ENCODE results near the gene EARS2.
"Not testable (repeated sequence)": the region's sequence is repeated elsewhere in the genome, so short reads cannot be mapped to it uniquely, and the experiment has no call there.

EARS2 gene

DNA sequence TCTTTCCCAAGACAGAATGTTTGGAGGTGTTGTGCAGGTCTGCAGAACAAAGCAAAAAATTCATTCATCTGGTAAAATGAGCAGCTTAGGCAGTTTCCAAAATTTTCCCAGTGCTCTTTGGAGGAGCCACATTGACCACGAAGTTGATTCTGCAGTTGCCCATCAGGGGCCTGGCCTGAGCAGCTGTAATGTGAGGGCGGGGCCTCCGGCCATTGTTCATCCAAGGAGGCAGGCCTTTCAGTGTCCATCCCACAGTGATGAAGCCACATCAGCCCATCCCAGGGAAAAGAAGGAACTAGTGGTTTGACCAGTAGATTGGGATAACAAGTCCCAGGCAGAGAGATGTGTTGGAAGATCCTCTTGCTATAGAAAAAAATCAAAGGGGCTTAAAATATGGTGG is 10.5 kb upstream of the EARS2 start:
- no peak for DNase-seq (ENCODE audit: low spot score)

- no peak for DNase-seq (ENCODE audit: low spot score)
Observed at GRCh38 chr16:23566724-23567123, 9.6 kb upstream of the EARS2 start.

- no peak for DNase-seq (ENCODE audit: low spot score)
Observed at GRCh38 chr16:23564575-23565363, 7.6 kb upstream of the EARS2 start.

GRCh38 chr16:23563186-23563585 is 6.0 kb upstream of the EARS2 start:
- DNase-seq (ENCODE audit: low spot score): no peak

GRCh38 chr16:23562505-23562904 is 5.4 kb upstream of the EARS2 start:
- no peak for DNase-seq (ENCODE audit: low spot score)

GRCh38 chr16:23561586-23561985 is 4.4 kb upstream of the EARS2 start:
- DNase-seq (ENCODE audit: low spot score): no peak

- peak; percentile 37 for DNase-seq (ENCODE audit: low spot score)
Observed at GRCh38 chr16:23557779-23558702, 891 bp upstream of the EARS2 start.

DNA sequence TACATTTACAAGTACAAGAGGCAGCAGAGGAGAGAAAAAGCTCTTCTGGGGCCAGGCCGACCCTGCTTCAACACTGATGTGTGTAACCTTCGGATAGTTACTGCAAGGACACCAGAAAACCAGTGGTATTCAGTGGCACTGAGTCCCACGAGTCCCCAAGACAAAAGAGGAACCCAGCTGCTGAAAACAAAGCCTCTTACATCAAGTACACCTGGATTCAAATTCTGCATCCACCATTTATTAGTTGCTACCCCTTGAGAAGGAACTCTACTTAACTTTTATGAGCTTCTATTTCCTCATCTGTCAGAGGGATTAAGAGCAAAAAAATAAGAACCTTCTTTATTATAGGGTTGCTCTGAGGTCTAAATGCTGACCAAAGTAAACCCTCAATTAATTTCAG is 2.6 kb downstream of the EARS2 start:
- no peak for DNase-seq (ENCODE audit: low spot score)

DNA sequence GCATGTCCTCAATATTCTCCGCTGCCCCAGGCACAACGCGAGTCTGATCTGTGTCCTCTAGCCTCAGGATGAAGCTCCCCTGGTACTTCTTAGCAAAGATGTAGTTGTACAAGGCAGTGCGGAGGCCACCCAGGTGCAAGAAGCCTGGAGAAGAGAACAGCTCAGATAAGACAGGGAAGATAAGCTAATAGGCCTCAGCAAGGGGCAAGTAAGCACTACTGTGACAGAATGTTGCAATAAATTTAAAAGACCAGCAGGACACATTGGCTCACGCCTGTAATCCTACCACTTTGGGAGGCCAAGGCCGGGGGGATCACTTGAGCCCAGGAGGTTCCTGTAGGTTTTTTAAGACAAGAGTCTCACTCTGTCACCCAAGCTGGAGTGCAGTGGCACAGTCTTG is 5.0 kb downstream of the EARS2 start:
- DNase-seq (ENCODE audit: low spot score): no peak

GRCh38 chr16:23549938-23550337 is 7.2 kb downstream of the EARS2 start:
- no peak for DNase-seq (ENCODE audit: low spot score)

GRCh38 chr16:23544436-23544835 is 12.7 kb downstream of the EARS2 start:
- DNase-seq (ENCODE audit: low spot score): no peak

GRCh38 chr16:23540817-23541178 is 16.4 kb downstream of the EARS2 start:
- not testable (repeated sequence) for DNase-seq (ENCODE audit: low spot score)

DNA sequence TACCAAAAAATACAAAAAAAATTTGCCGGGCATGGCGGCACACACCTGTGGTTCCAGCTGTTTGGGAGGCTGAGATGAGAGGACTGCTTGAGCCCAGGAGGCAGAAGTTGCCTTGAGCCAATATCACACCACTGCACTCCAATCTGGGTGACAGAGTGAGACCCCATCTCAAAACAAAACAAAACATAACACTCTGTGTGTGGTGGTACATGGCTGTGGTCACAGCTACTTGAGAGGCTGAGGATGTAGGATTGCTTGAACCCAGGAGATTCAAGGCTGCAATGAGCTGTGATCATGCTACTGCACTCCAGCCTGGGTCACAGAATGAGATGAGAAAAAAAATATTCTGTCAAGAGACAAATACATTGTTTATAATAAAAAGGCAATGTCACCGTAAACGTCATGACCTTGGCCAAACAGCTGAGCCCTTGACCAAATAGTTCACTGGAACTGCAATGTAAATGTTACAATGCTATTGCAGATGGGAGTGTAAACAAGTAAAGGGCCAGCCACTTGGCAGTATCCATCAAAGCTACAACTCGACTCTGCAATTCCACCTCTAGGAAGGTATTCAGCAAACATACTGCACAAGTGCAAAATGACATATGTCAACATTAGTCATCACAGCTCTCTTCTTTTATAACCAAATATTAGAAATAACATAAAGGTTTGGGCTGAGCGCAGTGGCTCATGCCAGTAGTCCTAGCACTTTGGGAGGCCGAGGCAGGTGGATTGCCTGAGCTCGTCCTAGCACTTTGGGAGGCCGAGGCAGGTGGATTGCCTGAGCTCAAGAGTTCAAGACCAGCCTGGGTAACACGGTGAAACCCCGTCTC is 16.9 kb downstream of the EARS2 start:
- no peak for DNase-seq (ENCODE audit: low spot score)

- DNase-seq (ENCODE audit: low spot score): no peak
Observed at GRCh38 chr16:23538919-23539278, 18.3 kb downstream of the EARS2 start.

DNA sequence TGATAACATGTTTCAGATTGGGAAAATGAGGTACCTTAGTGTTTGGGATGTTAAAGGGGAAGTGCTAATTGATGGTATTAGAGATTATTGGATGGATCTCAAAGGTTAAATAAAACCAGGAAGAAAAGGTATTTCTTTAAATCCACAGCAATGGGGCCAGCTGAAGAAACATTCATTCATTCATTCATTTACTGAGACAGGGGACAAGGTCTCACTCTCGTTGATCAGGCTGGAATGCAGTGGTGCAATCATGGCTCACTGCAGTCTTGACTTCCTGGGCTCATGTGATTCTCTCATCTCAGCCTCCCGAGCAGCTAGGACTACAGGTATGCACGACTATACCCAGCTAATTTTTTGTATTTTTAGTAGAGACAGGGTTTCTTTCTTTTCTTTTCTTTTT is 19.8 kb downstream of the EARS2 start:
- DNase-seq (ENCODE audit: low spot score): no peak

- DNase-seq (ENCODE audit: low spot score): no peak
Observed at GRCh38 chr16:23535901-23536300, 21.2 kb downstream of the EARS2 start.

- no peak for DNase-seq (ENCODE audit: low spot score)
Observed at GRCh38 chr16:23534868-23535860, 22.0 kb downstream of the EARS2 start.

DNA sequence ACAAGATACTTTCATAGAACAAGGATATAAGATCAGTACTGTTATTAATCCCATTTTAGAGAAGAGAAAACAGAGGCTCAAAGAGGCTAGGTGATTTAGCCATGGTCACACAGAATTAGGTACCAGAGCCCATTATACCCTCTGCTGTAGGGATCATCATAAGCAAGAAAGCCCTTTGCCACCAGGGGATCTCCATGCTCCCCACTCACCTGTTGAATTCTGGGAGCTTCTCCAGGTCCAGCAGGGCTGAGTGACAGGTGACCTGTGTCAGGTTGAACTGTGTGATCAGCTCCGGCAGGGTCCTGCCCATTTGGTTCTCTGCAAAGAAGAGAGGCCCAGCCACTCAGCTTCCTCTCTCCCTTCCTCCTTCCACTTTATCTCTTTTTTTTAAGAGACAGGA is 24.7 kb downstream of the EARS2 start:
- DNase-seq (ENCODE audit: low spot score): no peak

DNA sequence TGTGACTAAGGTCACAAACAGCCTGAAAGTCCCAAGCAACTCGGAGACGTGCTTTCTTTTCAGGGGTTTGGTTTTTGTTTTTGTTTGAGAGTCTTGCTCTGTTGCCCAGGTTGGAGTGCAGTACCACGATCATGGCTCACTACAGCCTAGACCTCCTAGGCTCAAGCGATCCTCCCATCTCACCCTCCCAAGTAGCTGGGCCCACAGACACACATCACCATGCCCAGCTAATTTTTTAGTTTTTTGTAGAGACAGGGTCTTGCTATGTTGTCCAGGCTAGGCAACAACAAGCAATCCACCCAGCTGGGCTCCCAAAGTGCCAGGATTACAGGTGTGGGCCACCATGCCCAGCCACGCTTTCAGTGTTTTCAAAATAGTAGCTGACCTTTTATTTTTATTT is 27.1 kb downstream of the EARS2 start:
- no peak for DNase-seq (ENCODE audit: low spot score)

GRCh38 chr16:23528644-23529310 is 28.4 kb downstream of the EARS2 start:
- DNase-seq (ENCODE audit: low spot score): no peak
